Subcutaneous preadipocyte (primary cell): Measurements from ENCODE around the gene MON1A. TPM values are rescaled to one million over a fixed set of nuclear protein-coding genes. Genes with fewer than 3 reads are reported as not detected.

Experiments used
- small RNA-seq: library from RNA; depleted of rRNA; stranded (forward); fragments of <200 nt; gene quantifications from one replicate; pipeline ENCODE3, GENCODE V24; 2012
- total RNA-seq: library from RNA; depleted of rRNA; stranded (reverse); fragments of >200 nt; gene quantifications from 2 replicates; pipeline ENCODE4 v1.2.3, GENCODE V29; 2012

Gene MON1A, protein sequence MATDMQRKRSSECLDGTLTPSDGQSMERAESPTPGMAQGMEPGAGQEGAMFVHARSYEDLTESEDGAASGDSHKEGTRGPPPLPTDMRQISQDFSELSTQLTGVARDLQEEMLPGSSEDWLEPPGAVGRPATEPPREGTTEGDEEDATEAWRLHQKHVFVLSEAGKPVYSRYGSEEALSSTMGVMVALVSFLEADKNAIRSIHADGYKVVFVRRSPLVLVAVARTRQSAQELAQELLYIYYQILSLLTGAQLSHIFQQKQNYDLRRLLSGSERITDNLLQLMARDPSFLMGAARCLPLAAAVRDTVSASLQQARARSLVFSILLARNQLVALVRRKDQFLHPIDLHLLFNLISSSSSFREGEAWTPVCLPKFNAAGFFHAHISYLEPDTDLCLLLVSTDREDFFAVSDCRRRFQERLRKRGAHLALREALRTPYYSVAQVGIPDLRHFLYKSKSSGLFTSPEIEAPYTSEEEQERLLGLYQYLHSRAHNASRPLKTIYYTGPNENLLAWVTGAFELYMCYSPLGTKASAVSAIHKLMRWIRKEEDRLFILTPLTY
- 13.6 and 17.0 TPM in 2 replicates for total RNA-seq

DNA sequence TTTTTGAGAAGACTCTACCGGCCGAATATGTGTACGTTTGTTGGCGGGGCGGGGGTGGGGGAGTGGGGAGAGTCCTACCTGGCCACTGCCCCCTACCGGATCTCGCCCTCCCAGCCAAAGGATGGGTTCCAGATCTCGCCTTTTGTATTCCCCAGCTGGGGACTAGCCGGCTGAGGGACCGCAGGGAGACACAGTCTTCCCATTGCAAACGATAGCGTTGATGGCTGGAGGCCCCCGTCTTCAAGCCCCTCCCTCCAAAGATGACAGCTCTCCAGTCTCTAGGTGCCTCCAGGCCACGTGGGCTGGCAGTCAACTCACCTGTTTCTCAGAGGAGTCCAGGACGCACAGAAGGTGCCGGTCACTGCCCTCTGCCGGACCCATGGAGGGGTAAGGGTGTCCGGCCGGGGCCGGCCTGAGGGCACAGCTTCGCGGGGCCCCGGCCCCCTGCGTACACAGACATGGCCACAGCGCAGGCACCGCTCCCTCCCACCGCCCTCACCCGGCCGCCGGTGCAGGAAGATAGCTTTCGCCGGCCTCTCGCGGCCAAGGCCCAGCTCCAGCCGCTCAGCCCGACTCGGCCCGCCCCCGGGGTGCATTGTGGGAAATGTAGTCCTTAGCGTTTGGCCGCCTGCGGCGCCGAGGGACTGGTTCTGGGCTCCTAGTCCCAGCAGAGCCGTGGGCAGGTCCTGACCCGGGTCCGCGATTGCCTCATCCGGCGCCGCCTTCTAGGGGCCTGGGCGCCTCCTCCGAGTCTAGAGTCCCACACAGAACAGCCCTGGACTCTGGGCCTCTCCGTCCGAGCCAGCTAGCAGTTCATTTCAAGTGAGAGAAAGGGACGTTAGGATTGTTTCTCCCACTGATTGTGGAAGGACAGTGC, at the start of gene MON1A:
TSS of gene MON1A (minus strand) at position 521 of the 877 bp plus-strand sequence. CDS start 16,465 bp downstream, outside the sequence.

DNA sequence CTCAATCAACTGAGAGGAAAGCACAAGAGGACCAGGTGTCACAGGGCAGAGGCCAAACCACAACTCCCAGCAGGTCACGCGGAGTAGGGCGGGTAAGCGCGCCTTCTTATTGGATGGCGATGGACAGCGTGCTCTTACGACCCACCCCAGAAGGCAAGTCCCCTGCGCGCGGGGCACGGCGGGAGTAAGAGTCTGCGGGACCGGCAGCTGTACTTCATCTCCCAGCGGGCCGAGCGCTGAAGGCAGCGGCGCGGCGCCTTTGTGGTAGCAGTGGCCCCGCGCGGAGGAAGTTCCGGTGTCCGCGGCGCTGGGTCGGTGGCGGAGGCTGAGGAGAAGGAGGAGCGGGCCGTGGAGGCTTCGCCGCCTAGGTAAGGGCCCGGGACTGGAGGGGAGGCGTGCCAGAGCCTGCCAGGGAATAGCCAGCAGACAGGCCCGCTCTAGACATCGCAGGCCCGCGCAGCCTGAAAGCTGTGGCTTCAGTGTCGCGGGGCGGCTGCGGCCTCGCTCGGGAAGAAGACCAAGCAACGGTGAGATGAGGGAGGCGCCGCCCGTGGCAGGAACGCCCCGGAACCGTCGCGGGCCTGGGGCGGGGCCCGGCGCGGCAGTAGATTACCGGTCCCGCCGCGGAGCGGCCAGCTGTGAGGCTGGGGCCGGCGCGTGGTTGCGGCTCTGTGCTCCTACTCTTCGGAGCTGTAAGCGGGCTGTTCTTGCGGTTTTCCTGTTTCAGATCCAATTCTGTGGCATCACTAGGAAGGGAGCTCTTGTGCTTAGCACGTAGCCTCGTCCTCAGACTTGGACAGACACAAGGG, 10.5 kb upstream of the MON1A start, which contains the start of gene RBM6:
TSS of gene RBM6 (plus strand) at position 293 of the 809 bp plus-strand sequence. CDS start 22,492 bp downstream, outside the sequence.

DNA sequence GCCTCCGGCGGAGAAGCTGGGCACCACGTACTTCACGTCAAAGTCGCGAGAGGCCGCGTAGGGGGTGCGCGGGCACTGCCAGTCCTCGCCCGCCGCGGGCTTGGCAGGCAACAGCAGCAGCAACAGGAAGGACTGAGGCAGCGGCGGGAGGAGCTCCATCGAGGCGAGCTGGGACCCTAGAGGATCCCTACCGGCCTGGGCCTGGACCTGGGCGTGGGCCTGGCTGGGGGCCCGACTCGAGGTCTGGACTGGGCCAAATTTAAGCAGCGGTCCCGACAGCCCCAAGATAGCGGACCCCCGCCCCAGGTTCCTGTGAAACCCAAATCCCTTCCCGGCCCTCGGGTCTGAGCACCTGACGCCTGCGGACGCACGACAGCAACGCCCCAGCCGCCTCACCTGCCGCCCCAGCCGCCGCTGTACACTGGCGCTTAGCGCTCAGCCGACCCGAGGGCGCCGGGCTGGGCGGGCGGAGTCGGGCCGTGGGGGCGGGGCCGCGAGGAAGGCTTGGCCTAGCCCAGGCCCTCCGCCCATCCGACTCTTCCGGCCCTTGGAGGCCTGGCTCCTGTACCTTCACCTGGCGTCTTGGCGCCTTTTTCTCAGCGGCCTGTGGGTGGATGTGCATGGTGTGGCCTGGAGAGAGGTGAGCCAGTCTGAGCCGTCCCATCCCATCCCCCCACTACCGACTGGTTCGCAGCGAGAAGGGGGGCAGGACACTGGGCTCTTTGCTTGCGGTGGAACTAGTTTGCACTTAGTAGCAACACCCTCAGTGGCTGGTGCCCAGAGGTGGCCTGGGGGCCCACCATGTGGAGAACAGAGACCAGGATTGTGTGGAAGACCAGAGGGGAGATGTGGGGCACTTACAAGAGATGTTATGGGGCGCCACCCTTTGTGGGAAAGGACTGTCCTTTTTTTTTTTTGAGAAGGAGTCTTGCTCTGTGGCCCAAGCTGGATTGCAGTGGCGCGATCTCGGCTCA, 25.9 kb downstream of the MON1A start, which contains the start of gene MST1R:
TSS of gene MST1R (minus strand) at position 423 of the 974 bp plus-strand sequence. CDS start at position 159, 264 bp downstream.

DNA sequence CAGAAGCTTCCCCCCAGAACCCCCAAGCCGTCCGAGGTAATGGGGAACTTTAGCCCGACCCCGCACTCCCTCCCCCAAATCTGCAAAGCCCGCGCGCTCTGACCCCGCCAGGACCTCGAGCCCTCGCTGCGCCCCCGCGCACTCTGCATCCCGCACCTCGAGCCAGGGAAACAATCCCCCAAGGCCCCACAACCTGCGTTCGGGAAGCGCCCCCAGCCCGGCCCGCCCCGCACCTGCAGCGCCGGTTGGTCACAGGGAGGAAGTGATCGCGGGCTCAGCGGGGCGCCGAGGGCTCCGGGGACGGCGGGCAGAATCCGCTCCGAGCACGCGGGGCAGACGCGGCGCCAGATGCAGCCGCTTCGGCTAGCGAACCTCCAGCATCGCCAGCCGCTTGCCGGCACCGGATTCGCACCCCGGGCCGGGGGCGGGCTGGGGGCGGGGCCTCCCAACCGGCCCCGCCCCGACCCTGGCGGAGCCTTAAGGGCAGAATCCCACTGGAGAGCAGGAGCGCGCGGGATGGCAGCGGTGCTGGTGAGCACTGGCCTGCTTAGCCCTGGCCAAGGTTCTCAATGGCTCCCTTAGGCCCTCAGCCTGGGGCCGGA, 60.0 kb downstream of the MON1A start, which contains the start of gene CAMKV:
TSS of gene CAMKV (minus strand) at position 382 of the 602 bp plus-strand sequence. CDS start 7,518 bp downstream, outside the sequence.

Small RNAs within 50 kb of the gene (small RNA-seq; reads per million reads assigned to genes)
- gene RN7SL217P, result not detected

Other genes with a start within 250 kb of the MON1A start
- 3.3 and 4.8 TPM in 2 replicates for gene MST1, start 240.3 kb downstream of the MON1A start, total RNA-seq
- 25.0 and 35.8 TPM in 2 replicates for gene RNF123, start 240.3 kb downstream of the MON1A start, total RNA-seq
- 0.37 and 1.2 TPM in 2 replicates for gene AMIGO3, start 210.1 kb downstream of the MON1A start, total RNA-seq
- gene GMPPB, start 205.9 kb downstream of the MON1A start, total RNA-seq, result 16.2 and 26.0 TPM in 2 replicates
- gene IP6K1, start 143.3 kb downstream of the MON1A start, total RNA-seq, result 33.4 and 35.6 TPM in 2 replicates
- gene CDHR4, start 129.9 kb downstream of the MON1A start, total RNA-seq, result 0.37 TPM in 1 of 2 replicates, not detected in the other
- 6.2 and 6.6 TPM in 2 replicates for gene INKA1, start 126.5 kb downstream of the MON1A start, total RNA-seq
- gene UBA7, start 115.9 kb downstream of the MON1A start, total RNA-seq, result 26.6 and 36.0 TPM in 2 replicates
- gene TRAIP, start 73.2 kb downstream of the MON1A start, total RNA-seq, result 4.8 and 6.5 TPM in 2 replicates
- gene CAMKV, start 59.9 kb downstream of the MON1A start, total RNA-seq, result not detected in 2 replicates
- gene MST1R, start 25.9 kb downstream of the MON1A start, total RNA-seq, result 0.37 and 0.59 TPM in 2 replicates
- 34.6 and 37.5 TPM in 2 replicates for gene RBM6, start 10.3 kb upstream of the MON1A start, total RNA-seq
- 126 and 161 TPM in 2 replicates for gene RBM5, start 159.1 kb upstream of the MON1A start, total RNA-seq
- 0.73 and 6.5 TPM in 2 replicates for gene SEMA3F, start 225.5 kb upstream of the MON1A start, total RNA-seq